H1 (cell line): Measurements from ENCODE around the gene ZNF426. TPM values are rescaled to one million over a fixed set of nuclear protein-coding genes. Genes with fewer than 3 reads are reported as not detected.

Experiments
- BACH1 ChIP-seq: IDR thresholded peaks from 2 replicates; pipeline ENCODE4 v1.6.1; 2012; ENCODE audit warnings: low read length, improper control_type of control experiment
- HDAC2 ChIP-seq, 2 experiments: fragments of 300-600 bp in 1 of 2; sonication (generic) in 1 of 2; IDR thresholded peaks; 2 replicates each; pipeline ENCODE4 v1.6.1; 2011 to 2012; ENCODE audit warnings: low read depth in 2 of 2, low read length in 2 of 2, mild to moderate bottlenecking in 2 of 2, moderate library complexity in 2 of 2, borderline replicate concordance in 1 of 2, inconsistent platforms in 1 of 2
- KDM5A ChIP-seq: fragments of 200-600 bp; IDR thresholded peaks from 2 replicates; pipeline ENCODE4 v1.7.1; 2012; ENCODE audit warnings: mild to moderate bottlenecking, low read length, inconsistent platforms, mixed read lengths
- MAX ChIP-seq: IDR thresholded peaks from 2 replicates; pipeline ENCODE4 v1.6.1; 2012; ENCODE audit warnings: inconsistent platforms
- RAD21 ChIP-seq, 2 experiments: IDR thresholded peaks in 1 of 2; conservative IDR thresholded peaks in 1 of 2; 2 replicates each; pipeline ENCODE4 v1.6.1; 2011; ENCODE audit warnings: low read depth in 2 of 2, low read length in 2 of 2, improper control_type of control experiment in 1 of 2, inconsistent platforms in 1 of 2, mild to moderate bottlenecking in 1 of 2, moderate library complexity in 1 of 2
- SRF ChIP-seq: IDR thresholded peaks from 2 replicates; pipeline ENCODE4 v1.6.1; 2011; ENCODE audit warnings: mild to moderate bottlenecking, low read depth, low read length, moderate library complexity
- polyA plus RNA-seq, 7 experiments: library from polyadenylated mRNA; depleted of rRNA in 3 of 7; stranded (reverse) in 5 of 7; unstranded in 2 of 7; fragments of >200 nt in 5 of 7; fragments of 200-250 nt in 2 of 7; gene quantifications; 1 replicate in 5 of 7; 2 replicates in 1 of 7; 4 replicates in 1 of 7; pipeline versions ENCODE4 v1.2.1 to v1.2.3, GENCODE V29; 2011 to 2013; ENCODE audit warnings: missing spikeins in 2 of 7, mixed read lengths in 2 of 7
- total RNA-seq: library from RNA; stranded (reverse); fragmentation: NEBNext Ultra II Directional; extraction: Animal tissue kit (Norgen Biotek cat#: 25700); gene quantifications from 2 replicates; pipeline ENCODE4 v1.2.1, GENCODE V29; 2021

Gene ZNF426
- total and polyA plus RNA-seq, 2 of the 8 experiments (the other 6 are each of a cell fraction or from before 2014, with no cell fraction given), result 3.6 to 27.9 TPM

- no peak for TF ChIP-seq HDAC2 (IDR thresholded peaks at IDR 0.05; ENCODE audit: borderline replicate concordance in 1 of 2, low read depth in 2 of 2, low read length in 2 of 2)
- TF ChIP-seq MAX, result no peak
- no peak for TF ChIP-seq SRF
- TF ChIP-seq BACH1, result no peak
- TF ChIP-seq RAD21 (IDR thresholded peaks at IDR 0.05 in 1 of 2, conservative IDR thresholded peaks at IDR 0.05 in 1 of 2; ENCODE audit: low read depth in 2 of 2, low read length in 2 of 2), result no peak
- TF ChIP-seq KDM5A, result no peak
Measured at GRCh38 chr19:9570255-9570654, 31.8 kb upstream of the ZNF426 start (continued).
